HEK293T (cell line): ENCODE data around the gene DNAJC1.

Experiments used
- ARNT ChIP-seq: fragments of 450-650 bp; IDR thresholded peaks from 2 replicates; pipeline ENCODE4 v1.6.1; 2017; ENCODE audit warnings: mild to moderate bottlenecking
- BHLHE40 ChIP-seq: fragments of 450-650 bp; IDR thresholded peaks from 2 replicates; pipeline ENCODE4 v1.6.1; 2016; ENCODE audit warnings: mild to moderate bottlenecking, moderate library complexity, borderline replicate concordance
- CTBP1 ChIP-seq: fragments of 450-650 bp; IDR thresholded peaks from 2 replicates; pipeline ENCODE4 v1.6.1; 2016; ENCODE audit warnings: borderline replicate concordance
- ELF4 ChIP-seq: fragments of 450-650 bp; IDR thresholded peaks from 2 replicates; pipeline ENCODE4 v1.6.1; 2017; ENCODE audit warnings: antibody characterized with exemption
- FOXK2 ChIP-seq: fragments of 450-650 bp; IDR thresholded peaks from 2 replicates; pipeline ENCODE4 v1.6.1; 2016; ENCODE audit warnings: mild to moderate bottlenecking
- FOXM1 ChIP-seq: fragments of 450-650 bp; IDR thresholded peaks from 2 replicates; pipeline ENCODE4 v1.6.1; 2017; ENCODE audit warnings: mild to moderate bottlenecking, borderline replicate concordance
- HDGF ChIP-seq: fragments of 450-650 bp; IDR thresholded peaks from 2 replicates; pipeline ENCODE4 v1.6.1; 2017; ENCODE audit warnings: antibody characterized with exemption, borderline replicate concordance
- SP1 ChIP-seq: fragments of 450-650 bp; IDR thresholded peaks from 2 replicates; pipeline ENCODE4 v1.6.1; 2017
- SUZ12 ChIP-seq: fragments of 450-650 bp; IDR thresholded peaks from 2 replicates; pipeline ENCODE4 v1.6.1; 2016; ENCODE audit warnings: mild to moderate bottlenecking
- TF ChIP-seq, protein P1 (sequence below): fragments of 450-650 bp; IDR thresholded peaks from 2 replicates; pipeline ENCODE4 v1.6.1; 2016

- no peak for TF ChIP-seq SP1
- no peak for TF ChIP-seq SUZ12
- no peak for TF ChIP-seq FOXM1
- TF ChIP-seq ARNT = no peak
- TF ChIP-seq, protein P1, sequence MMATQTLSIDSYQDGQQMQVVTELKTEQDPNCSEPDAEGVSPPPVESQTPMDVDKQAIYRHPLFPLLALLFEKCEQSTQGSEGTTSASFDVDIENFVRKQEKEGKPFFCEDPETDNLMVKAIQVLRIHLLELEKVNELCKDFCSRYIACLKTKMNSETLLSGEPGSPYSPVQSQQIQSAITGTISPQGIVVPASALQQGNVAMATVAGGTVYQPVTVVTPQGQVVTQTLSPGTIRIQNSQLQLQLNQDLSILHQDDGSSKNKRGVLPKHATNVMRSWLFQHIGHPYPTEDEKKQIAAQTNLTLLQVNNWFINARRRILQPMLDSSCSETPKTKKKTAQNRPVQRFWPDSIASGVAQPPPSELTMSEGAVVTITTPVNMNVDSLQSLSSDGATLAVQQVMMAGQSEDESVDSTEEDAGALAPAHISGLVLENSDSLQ = no peak
- no peak for TF ChIP-seq ELF4
- no peak for TF ChIP-seq CTBP1
- no peak for TF ChIP-seq HDGF
- no peak for TF ChIP-seq BHLHE40
- TF ChIP-seq FOXK2 = no peak
Measured at GRCh38 chr10:21943633-21944265, 59.8 kb downstream of the DNAJC1 start.
